ENCODE results near the gene PRDM4. TPM values are rescaled to one million over a fixed set of nuclear protein-coding genes. Genes with fewer than 3 reads are reported as not detected.

The PRDM4 gene
- total RNA-seq, 5 donors from 2014 or later (not counting 1 experiment from before 2014, with no cell fraction given): 30.2 to 42.4 (median 40.0) TPM

GRCh38 chr12:107782067-107782466 is 21.1 kb upstream of the PRDM4 start:
- Mint-ChIP-seq H3K4me1 (no peaks in the 10 kb centered on the region), H3K27me3 (peaks cover 34 to 36% of the 10 kb centered on the region in 2 donors), H3K36me3 (no peaks in the 10 kb centered on the region), H3K27ac (no peak overlapping the region), H3K9me3 (no peaks in the 10 kb centered on the region), H3K4me3 (no peak overlapping the region)
- H3K4me3 ChIP-seq (ENCODE audit: control insufficient read depth in 1 of 2, extremely low read depth in 1 of 2, low read length in 1 of 2): no peak overlapping the region
- no peak overlapping the region for H3K27ac ChIP-seq (ENCODE audit: low read length)
- CTCF ChIA-PET: interaction anchor here in 1 of 2 donors (0.5 kb wide), 1 partner anchor 1522 kb away, joined by 4 read pairs; no protein-coding TSS in a partner anchor
- WGBS (ENCODE audit: insufficient coverage): 40% methylated on average over 1 of the region's 2 CpGs
- no peak for ATAC-seq (replicated peaks in 1 of 4)
- DNase-seq: no peak
- no peaks in the 10 kb centered on the region for H3K9me3 ChIP-seq
- POLR2A ChIA-PET: no interaction called here
- H3K4me1 ChIP-seq (ENCODE audit: control insufficient read depth in 1 of 2, extremely low read depth in 1 of 2, insufficient read depth in 2 of 2, low read length in 2 of 2): no peaks in the 10 kb centered on the region
- peaks cover 4 to 19% of the 10 kb centered on the region in 2 experiments for H3K27me3 ChIP-seq (replicated peaks in 1 of 2; ENCODE audit: control insufficient read depth in 2 of 2, extremely low read depth in 1 of 2, insufficient read depth in 2 of 2, low read length in 1 of 2)
- no peaks in the 10 kb centered on the region for H3K36me3 ChIP-seq (ENCODE audit: control insufficient read depth in 2 of 2, extremely low read depth in 1 of 2, insufficient read depth in 1 of 2, low read length in 1 of 2)

GRCh38 chr12:107780298-107780697 is 19.4 kb upstream of the PRDM4 start:
- Histone ChIP-seq H3K27me3 (replicated peaks in 1 of 2; ENCODE audit: control insufficient read depth in 2 of 2, extremely low read depth in 1 of 2, insufficient read depth in 2 of 2, low read length in 1 of 2) (peaks cover 11 to 21% of the 10 kb centered on the region in 2 experiments), H3K4me1 (ENCODE audit: control insufficient read depth in 1 of 2, extremely low read depth in 1 of 2, insufficient read depth in 2 of 2, low read length in 2 of 2) (peaks cover 0 to 2% of the 10 kb centered on the region in 2 experiments), H3K9me3 (no peaks in the 10 kb centered on the region), H3K4me3 (ENCODE audit: control insufficient read depth in 1 of 2, extremely low read depth in 1 of 2, low read length in 1 of 2) (no peak overlapping the region), H3K27ac (ENCODE audit: low read length) (no peak overlapping the region), H3K36me3 (ENCODE audit: control insufficient read depth in 2 of 2, extremely low read depth in 1 of 2, insufficient read depth in 1 of 2, low read length in 1 of 2) (no peaks in the 10 kb centered on the region)
- H3K4me3 Mint-ChIP-seq: no peak overlapping the region
- ChIA-PET POLR2A (no interaction called here), CTCF (interaction anchor here in 1 of 2 donors (0.6 kb wide), 1 partner anchor 104 kb away, joined by 5 read pairs; no protein-coding TSS in a partner anchor)
- ATAC-seq (replicated peaks in 1 of 4) (no peak), DNase-seq (no peak)
- H3K27me3 Mint-ChIP-seq: peaks cover 48 to 50% of the 10 kb centered on the region in 2 donors
- no peak overlapping the region for H3K27ac Mint-ChIP-seq
- no peaks in the 10 kb centered on the region for H3K36me3 Mint-ChIP-seq
- no peaks in the 10 kb centered on the region for H3K9me3 Mint-ChIP-seq
- H3K4me1 Mint-ChIP-seq: peaks cover 0 to 4% (median 3%) of the 10 kb centered on the region in 3 donors
- 0% methylated on average over 1 of the region's 1 CpG for WGBS (ENCODE audit: insufficient coverage)

- Histone ChIP-seq H3K36me3 (ENCODE audit: control insufficient read depth in 2 of 2, extremely low read depth in 1 of 2, insufficient read depth in 1 of 2, low read length in 1 of 2) (no peaks in the 10 kb centered on the region), H3K27me3 (replicated peaks in 1 of 2; ENCODE audit: control insufficient read depth in 2 of 2, extremely low read depth in 1 of 2, insufficient read depth in 2 of 2, low read length in 1 of 2) (peaks cover 18 to 27% of the 10 kb centered on the region in 2 experiments), H3K27ac (ENCODE audit: low read length) (no peak overlapping the region), H3K4me3 (ENCODE audit: control insufficient read depth in 1 of 2, extremely low read depth in 1 of 2, low read length in 1 of 2) (no peak overlapping the region), H3K9me3 (no peaks in the 10 kb centered on the region), H3K4me1 (ENCODE audit: control insufficient read depth in 1 of 2, extremely low read depth in 1 of 2, insufficient read depth in 2 of 2, low read length in 2 of 2) (peaks cover 2 to 10% of the 10 kb centered on the region in 2 experiments)
- peaks cover 8 to 12% (median 11%) of the 10 kb centered on the region in 3 donors for H3K4me1 Mint-ChIP-seq
- POLR2A ChIA-PET: no interaction called here
- no peak overlapping the region for H3K27ac Mint-ChIP-seq
- no peak for ATAC-seq (replicated peaks in 1 of 4)
- 67% methylated on average over 7 of the region's 7 CpGs for WGBS (ENCODE audit: insufficient coverage)
- CTCF ChIA-PET: interaction anchor here in 1 of 2 donors (0.6 kb wide), 1 partner anchor 103 kb away, joined by 5 read pairs; no protein-coding TSS in a partner anchor
- no peak overlapping the region for H3K4me3 Mint-ChIP-seq
- H3K36me3 Mint-ChIP-seq: no peaks in the 10 kb centered on the region
- H3K9me3 Mint-ChIP-seq: no peaks in the 10 kb centered on the region
- DNase-seq: no peak
- H3K27me3 Mint-ChIP-seq: peaks cover 56 to 58% of the 10 kb centered on the region in 2 donors
Observed at GRCh38 chr12:107779077-107779831, 18.3 kb upstream of the PRDM4 start.

- Histone ChIP-seq H3K27ac (ENCODE audit: low read length) (no peak overlapping the region), H3K36me3 (ENCODE audit: control insufficient read depth in 2 of 2, extremely low read depth in 1 of 2, insufficient read depth in 1 of 2, low read length in 1 of 2) (no peaks in the 10 kb centered on the region), H3K4me1 (ENCODE audit: control insufficient read depth in 1 of 2, extremely low read depth in 1 of 2, insufficient read depth in 2 of 2, low read length in 2 of 2) (peaks cover 5 to 10% of the 10 kb centered on the region in 2 experiments), H3K27me3 (replicated peaks in 1 of 2; ENCODE audit: control insufficient read depth in 2 of 2, extremely low read depth in 1 of 2, insufficient read depth in 2 of 2, low read length in 1 of 2) (peaks cover 18 to 25% of the 10 kb centered on the region in 2 experiments), H3K4me3 (ENCODE audit: control insufficient read depth in 1 of 2, extremely low read depth in 1 of 2, low read length in 1 of 2) (no peak overlapping the region), H3K9me3 (no peaks in the 10 kb centered on the region)
- ATAC-seq (replicated peaks in 1 of 4): no peak
- Mint-ChIP-seq H3K4me1 (peaks cover 14 to 20% (median 17%) of the 10 kb centered on the region in 3 donors), H3K9me3 (no peaks in the 10 kb centered on the region), H3K36me3 (no peaks in the 10 kb centered on the region), H3K27ac (no peak overlapping the region), H3K4me3 (no peak overlapping the region), H3K27me3 (peaks cover 58 to 60% of the 10 kb centered on the region in 2 donors)
- no peak for DNase-seq
- ChIA-PET POLR2A (no interaction called here), CTCF (no interaction called here)
- 61% methylated on average over 9 of the region's 11 CpGs for WGBS (ENCODE audit: insufficient coverage)
Observed at GRCh38 chr12:107778383-107779025, 17.6 kb upstream of the PRDM4 start.

GRCh38 chr12:107776171-107776570 is 15.2 kb upstream of the PRDM4 start:
- Mint-ChIP-seq H3K36me3 (peaks cover 3% of the 10 kb centered on the region), H3K4me3 (no peak overlapping the region)
- WGBS (ENCODE audit: insufficient coverage): 47% methylated on average over 2 of the region's 6 CpGs

GRCh38 chr12:107775093-107775721 is 14.3 kb upstream of the PRDM4 start:
- Mint-ChIP-seq H3K27ac (peak overlapping the region in 1 of 2 donors; percentile 15), H3K4me3 (peak overlapping the region; percentile 25 to 59 (median 28)), H3K4me1 (peaks cover 14 to 23% (median 18%) of the 10 kb centered on the region in 3 donors), H3K36me3 (peaks cover 3% of the 10 kb centered on the region), H3K27me3 (peaks cover 61 to 69% of the 10 kb centered on the region in 2 donors), H3K9me3 (no peaks in the 10 kb centered on the region)
- POLR2A ChIA-PET: no interaction called here
- Histone ChIP-seq H3K27ac (ENCODE audit: low read length) (no peak overlapping the region), H3K9me3 (no peaks in the 10 kb centered on the region), H3K27me3 (replicated peaks in 1 of 2; ENCODE audit: control insufficient read depth in 2 of 2, extremely low read depth in 1 of 2, insufficient read depth in 2 of 2, low read length in 1 of 2) (peaks cover 18 to 34% of the 10 kb centered on the region in 2 experiments), H3K36me3 (ENCODE audit: control insufficient read depth in 2 of 2, extremely low read depth in 1 of 2, insufficient read depth in 1 of 2, low read length in 1 of 2) (no peaks in the 10 kb centered on the region), H3K4me1 (ENCODE audit: control insufficient read depth in 1 of 2, extremely low read depth in 1 of 2, insufficient read depth in 2 of 2, low read length in 2 of 2) (peaks cover 5 to 10% of the 10 kb centered on the region in 2 experiments), H3K4me3 (ENCODE audit: control insufficient read depth in 1 of 2, extremely low read depth in 1 of 2, low read length in 1 of 2) (no peak overlapping the region)
- DNase-seq: peak in 2 of 35 experiments; percentile 7 to 8
- 4% methylated on average over 66 of the region's 66 CpGs for WGBS (ENCODE audit: insufficient coverage)
- peak in 1 of 4 experiments; percentile 12 for ATAC-seq (replicated peaks in 1 of 4)
- CTCF ChIA-PET: no interaction called here

More at GRCh38 chr12:107776171-107776570, 15.2 kb upstream of the PRDM4 start:
- Histone ChIP-seq H3K27me3 (replicated peaks in 1 of 2; ENCODE audit: control insufficient read depth in 2 of 2, extremely low read depth in 1 of 2, insufficient read depth in 2 of 2, low read length in 1 of 2) (peaks cover 18 to 34% of the 10 kb centered on the region in 2 experiments), H3K4me1 (ENCODE audit: control insufficient read depth in 1 of 2, extremely low read depth in 1 of 2, insufficient read depth in 2 of 2, low read length in 2 of 2) (peaks cover 5 to 10% of the 10 kb centered on the region in 2 experiments), H3K27ac (ENCODE audit: low read length) (no peak overlapping the region), H3K9me3 (no peaks in the 10 kb centered on the region), H3K4me3 (ENCODE audit: control insufficient read depth in 1 of 2, extremely low read depth in 1 of 2, low read length in 1 of 2) (no peak overlapping the region), H3K36me3 (ENCODE audit: control insufficient read depth in 2 of 2, extremely low read depth in 1 of 2, insufficient read depth in 1 of 2, low read length in 1 of 2) (no peaks in the 10 kb centered on the region)
- H3K27ac Mint-ChIP-seq: no peak overlapping the region
- DNase-seq (no peak), ATAC-seq (replicated peaks in 1 of 4) (no peak)
- H3K27me3 Mint-ChIP-seq: peaks cover 63 to 68% of the 10 kb centered on the region in 2 donors
- CTCF ChIA-PET: interaction anchor here in 1 of 2 donors (0.6 kb wide), 1 partner anchor 31 kb away, joined by 3 read pairs; no protein-coding TSS in a partner anchor
- POLR2A ChIA-PET: no interaction called here
- no peaks in the 10 kb centered on the region for H3K9me3 Mint-ChIP-seq
- peaks cover 14 to 23% (median 18%) of the 10 kb centered on the region in 3 donors for H3K4me1 Mint-ChIP-seq

Data from T-cell (primary cell).